PC-3 (cell line): ENCODE data around the gene CDC34. TPM values are rescaled to one million over a fixed set of nuclear protein-coding genes. Genes with fewer than 3 reads are reported as not detected.

ENCODE experiments used
- ATAC-seq: fragments of 200-7000 bp; cut with Tn5 transposase; 2 replicates; pipeline ENCODE4 v1.9.1; 2020; ENCODE audit warnings: mild to moderate bottlenecking, moderate library complexity
- BruUV-seq: library from RNA; stranded (reverse); fragments of 400-500 nt; replicated peaks from 2 replicates; lab custom pipeline; 2021; lab: Mats Ljungman, UMichigan
- CTCF ChIA-PET: fragments of 300-600 bp; sonication (Branson Sonifier 250); formaldehyde crosslinking; loops from one replicate; lab custom pipeline; 2022; ENCODE audit warnings: antibody characterized with exemption; lab: Charles Lee
- POLR2A ChIA-PET: fragments of 300-600 bp; sonication (Branson Sonifier 250); formaldehyde crosslinking; loops from one replicate; lab custom pipeline; 2022; ENCODE audit warnings: antibody characterized with exemption; ENCODE audit not compliant: unreplicated experiment; lab: Charles Lee
- DNase-seq: peaks from one replicate; pipeline ENCODE4 v3.0.0-alpha.2; 2015
- H2AFZ ChIP-seq: fragments of 300-600 bp; sonication (generic); 2 replicates; pipeline ENCODE4 v1.6.0; 2016; ENCODE audit warnings: antibody characterized with exemption, low read length
- H3F3A ChIP-seq: fragments of 300-600 bp; sonication (generic); one replicate; pipeline ENCODE4 v1.6.0; 2017; ENCODE audit warnings: antibody characterized with exemption, low read length, control low read depth, mild to moderate bottlenecking; ENCODE audit not compliant: unreplicated experiment
- H3K27ac ChIP-seq: fragments of 300-600 bp; sonication (generic); 2 replicates; pipeline ENCODE4 v1.5.1; 2016; ENCODE audit warnings: mild to moderate bottlenecking, low read length
- H3K27me3 ChIP-seq: fragments of 300-600 bp; sonication (generic); 2 replicates; pipeline ENCODE4 v1.6.1; 2016; ENCODE audit warnings: low read length, mixed read lengths
- H3K36me3 ChIP-seq: fragments of 300-600 bp; sonication (generic); 2 replicates; pipeline ENCODE4 v1.6.1; 2016; ENCODE audit warnings: low read depth, mixed run types, low read length, mixed read lengths
- H3K4me1 ChIP-seq: fragments of 300-600 bp; sonication (generic); 2 replicates; pipeline ENCODE4 v1.5.1; 2016; ENCODE audit warnings: low read length; ENCODE audit not compliant: insufficient read depth
- H3K4me2 ChIP-seq: fragments of 300-600 bp; sonication (generic); 2 replicates; pipeline ENCODE4 v1.6.0; 2016; ENCODE audit warnings: low read length
- H3K4me3 ChIP-seq: fragments of 300-600 bp; sonication (generic); 2 replicates; pipeline ENCODE4 v1.5.1; 2016; ENCODE audit warnings: mild to moderate bottlenecking, low read length, mixed read lengths
- H3K79me2 ChIP-seq: fragments of 300-600 bp; sonication (generic); 2 replicates; pipeline ENCODE4 v1.6.1; 2017; ENCODE audit warnings: low read length, mixed read lengths
- H3K9ac ChIP-seq: fragments of 300-600 bp; sonication (generic); 2 replicates; pipeline ENCODE4 v1.6.0; 2016; ENCODE audit warnings: mild to moderate bottlenecking, low read length
- H3K9me2 ChIP-seq: fragments of 300-600 bp; sonication (generic); replicated peaks from 2 replicates; pipeline ENCODE4 v1.6.1; 2016; ENCODE audit warnings: mixed run types, low read length, mixed read lengths
- H3K9me3 ChIP-seq: fragments of 300-600 bp; sonication (generic); 2 replicates; pipeline ENCODE4 v1.6.1; 2016; ENCODE audit warnings: low read length, mixed read lengths
- H4K20me1 ChIP-seq: fragments of 300-600 bp; sonication (generic); 2 replicates; pipeline ENCODE4 v1.6.1; 2016; ENCODE audit warnings: low read length, mixed read lengths
- CTCF ChIP-seq: fragments of 300-600 bp; sonication (generic); conservative IDR thresholded peaks from 2 replicates; pipeline ENCODE4 v1.5.1; 2017; ENCODE audit warnings: antibody characterized with exemption, low read depth, mild to moderate bottlenecking, low read length
- EZH2 ChIP-seq: fragments of 300-600 bp; sonication (generic); IDR thresholded peaks from one replicate; pipeline ENCODE4 v1.6.1; 2017; ENCODE audit warnings: antibody characterized with exemption, mild to moderate bottlenecking, low read length; ENCODE audit not compliant: unreplicated experiment
- EZH2phosphoT487 ChIP-seq: fragments of 300-600 bp; sonication (generic); IDR thresholded peaks from 2 replicates; pipeline ENCODE4 v1.6.1; 2018; ENCODE audit warnings: mild to moderate bottlenecking, antibody characterized with exemption, low read length, borderline replicate concordance
- intact Hi-C: fragments of 100-400 bp; cut with micrococcal nuclease; formaldehyde crosslinking; loops from 2 replicates; pipeline ENCODE4 v1.9.0; 2023
- total RNA-seq: library from RNA; depleted of rRNA; stranded (reverse); fragments of >200 nt; gene quantifications from 2 replicates; pipeline ENCODE4 v1.2.3, GENCODE V29; 2014

The CDC34 gene
- total RNA-seq, 1 experiment from 2014 or later = 119 TPM

- Histone ChIP-seq H3K79me2 (peaks cover under 1% of the 10 kb centered on the region), H3K9me2 (no peaks in the 10 kb centered on the region), H4K20me1 (no peaks in the 10 kb centered on the region), H3K4me3 (no peak overlapping the region), H3K27me3 (no peaks in the 10 kb centered on the region), H3K27ac (no peak overlapping the region), H3K9me3 (no peaks in the 10 kb centered on the region), H2AFZ (no peak overlapping the region), H3K4me2 (no peak overlapping the region), H3F3A (no peaks in the 10 kb centered on the region), H3K36me3 (no peaks in the 10 kb centered on the region), H3K4me1 (no peaks in the 10 kb centered on the region), H3K9ac (no peak overlapping the region)
- no TSS peak for BruUV-seq
- no peak for TF ChIP-seq EZH2phosphoT487
- TF ChIP-seq CTCF = no peak
- no peak for TF ChIP-seq EZH2
- DNase-seq (no peak), ATAC-seq (no peak)
- intact Hi-C loops = no loop called here
- POLR2A ChIA-PET = no interaction called here
- CTCF ChIA-PET = no interaction called here
Observed at GRCh38 chr19:567296-567900, 35.8 kb downstream of the CDC34 start.

DNA sequence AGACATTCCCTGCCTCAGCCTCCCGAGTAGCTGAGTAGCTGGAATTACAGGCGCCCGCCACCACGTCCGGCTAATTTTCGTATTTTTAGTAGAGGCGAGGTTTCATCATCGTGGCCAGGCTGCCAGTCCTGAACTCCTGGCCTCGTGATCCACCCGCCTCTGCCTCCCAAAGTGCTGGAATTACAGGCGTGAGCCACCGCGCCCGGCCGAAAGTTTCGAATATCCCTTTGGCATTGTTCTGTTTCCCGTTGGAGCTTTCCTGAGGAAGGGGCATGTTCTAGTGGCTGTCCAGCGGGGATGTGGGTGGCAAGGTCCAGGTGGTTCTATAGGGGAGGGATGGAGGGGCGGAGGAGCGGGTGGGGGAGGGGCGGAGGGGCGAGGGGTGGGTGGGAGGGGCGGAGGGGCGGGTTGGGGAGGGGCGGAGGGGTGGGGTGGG is 38.7 kb downstream of the CDC34 start:
- Histone ChIP-seq H2AFZ (no peak overlapping the region), H3K4me3 (no peak overlapping the region), H3K4me1 (peaks cover 5% of the 10 kb centered on the region; the same call in 1 of the 2 replicates), H3K4me2 (no peak overlapping the region), H3K9ac (no peak overlapping the region), H4K20me1 (peaks cover 21% of the 10 kb centered on the region), H3K27me3 (no peaks in the 10 kb centered on the region), H3K9me3 (no peaks in the 10 kb centered on the region), H3K79me2 (peaks cover 29% of the 10 kb centered on the region), H3K9me2 (no peaks in the 10 kb centered on the region), H3F3A (no peaks in the 10 kb centered on the region), H3K27ac (no peak overlapping the region), H3K36me3 (no peaks in the 10 kb centered on the region)
- no TSS peak for BruUV-seq
- ChIA-PET POLR2A (no interaction called here), CTCF (no interaction called here)
- intact Hi-C loops = loop anchor here (10.0 kb wide), 1 partner anchor 65 kb away; the partner anchor contains the start of genes FGF22 and POLRMT
- TF ChIP-seq EZH2 (no peak), EZH2phosphoT487 (no peak), CTCF (no peak)
- DNase-seq = no peak
- ATAC-seq = no peak

- no peaks in the 10 kb centered on the region for H3K9me2 ChIP-seq
- H4K20me1 ChIP-seq = peaks cover 26% of the 10 kb centered on the region
- TF ChIP-seq CTCF (no peak), EZH2 (no peak), EZH2phosphoT487 (no peak)
- intact Hi-C loops = loop anchor here (10.0 kb wide), 1 partner anchor 64 kb away; the partner anchor contains the start of genes FGF22 and POLRMT
- ChIA-PET CTCF (interaction anchor here (0.5 kb wide), 1 partner anchor 199 kb away, joined by 7 read pairs; no protein-coding TSS in a partner anchor), POLR2A (no interaction called here)
- H2AFZ ChIP-seq = peak overlapping the region; percentile 68
- peak overlapping the region; percentile 64 for H3K9ac ChIP-seq
- peak overlapping the region; percentile 44 for H3K27ac ChIP-seq
- no peaks in the 10 kb centered on the region for H3F3A ChIP-seq
- peak overlapping the region; percentile 72 for H3K4me3 ChIP-seq
- H3K27me3 ChIP-seq = no peaks in the 10 kb centered on the region
- ATAC-seq (peak; percentile 13), DNase-seq (peak; percentile 68)
- BruUV-seq = TSS peak; percentile 82
- H3K9me3 ChIP-seq = no peaks in the 10 kb centered on the region
- H3K4me1 ChIP-seq = peaks cover 10% of the 10 kb centered on the region
- H3K4me2 ChIP-seq = peak overlapping the region; percentile 86
- H3K36me3 ChIP-seq = no peaks in the 10 kb centered on the region
- H3K79me2 ChIP-seq = peaks cover 36% of the 10 kb centered on the region
Observed at GRCh38 chr19:570937-571565, 39.5 kb downstream of the CDC34 start.
